OCI-LY1 (cell line): ENCODE data around the gene MRPL36.

ENCODE experiments used
- CTCF ChIP-seq: fragments of 200-600 bp; sonication (generic), shearing (Covaris generic); IDR thresholded peaks from 2 replicates; pipeline ENCODE4 v1.5.1; 2017; ENCODE audit warnings: mild to moderate bottlenecking, antibody characterized with exemption, low read length, moderate library complexity, mixed read lengths
- EZH2 ChIP-seq: fragments of 200-600 bp; sonication (generic), shearing (Covaris generic); IDR thresholded peaks from 2 replicates; pipeline ENCODE4 v1.8.0; 2017; ENCODE audit warnings: borderline replicate concordance, mixed run types, mild to moderate bottlenecking, antibody characterized with exemption, low read length, moderate library complexity, mixed read lengths

DNA sequence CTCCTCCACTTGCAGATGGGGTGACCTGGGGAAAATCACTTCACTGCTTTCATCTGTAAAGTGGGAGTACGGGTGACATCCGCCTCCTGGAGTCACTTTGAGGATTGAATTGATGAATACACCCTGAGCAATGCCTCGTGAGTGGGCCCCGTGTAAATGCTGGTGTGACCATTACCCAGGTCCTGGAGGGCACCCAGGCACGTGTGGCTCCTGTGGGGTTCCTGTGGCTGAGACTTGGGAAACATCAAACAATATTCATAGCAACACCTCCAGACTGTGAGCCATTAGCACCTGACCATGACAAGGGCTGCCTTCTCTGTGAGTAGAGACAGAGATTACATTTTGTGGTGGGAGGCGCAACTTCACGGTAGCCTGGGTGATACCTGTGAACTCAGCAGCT lies 11.4 kb downstream of the MRPL36 start:
- no peak for TF ChIP-seq CTCF
- no peak for TF ChIP-seq EZH2
